H9 (cell line): ENCODE measurements around the gene TRIOBP. TPM values are rescaled to one million over a fixed set of nuclear protein-coding genes. Genes with fewer than 3 reads are reported as not detected.

Source experiments
- DNase-seq: peaks from one replicate; pipeline ENCODE4 v3.0.0-alpha.2; 2017
- H2AFZ ChIP-seq: one replicate; pipeline ENCODE4 v1.6.1; 2013; ENCODE audit warnings: mild to moderate bottlenecking, low read length, control low read depth, moderate library complexity
- H2AK5ac ChIP-seq: 2 replicates; pipeline ENCODE4 v1.6.1; 2013; ENCODE audit warnings: low read length, control low read depth, mixed read lengths; ENCODE audit not compliant: insufficient read length
- H2BK120ac ChIP-seq: one replicate; pipeline ENCODE4 v1.6.1; 2013; ENCODE audit warnings: low read depth, mild to moderate bottlenecking, low read length, control low read depth, inconsistent platforms; ENCODE audit not compliant: poor library complexity, severe bottlenecking
- H2BK12ac ChIP-seq: 2 replicates; pipeline ENCODE4 v1.6.1; 2013; ENCODE audit warnings: low read length, control low read depth, mixed read lengths, low read depth; ENCODE audit not compliant: insufficient read length
- H2BK15ac ChIP-seq: 2 replicates; pipeline ENCODE4 v1.6.1; 2013; ENCODE audit warnings: low read depth, low read length, control low read depth
- H2BK20ac ChIP-seq: one replicate; pipeline ENCODE4 v1.6.1; 2013; ENCODE audit warnings: low read depth, mild to moderate bottlenecking, low read length, control low read depth, inconsistent platforms; ENCODE audit not compliant: poor library complexity, severe bottlenecking
- H2BK5ac ChIP-seq: 2 replicates; pipeline ENCODE4 v1.6.1; 2013; ENCODE audit warnings: low read length, control low read depth, mixed read lengths; ENCODE audit not compliant: insufficient read length
- H3K14ac ChIP-seq: 2 replicates; pipeline ENCODE4 v1.6.1; 2013; ENCODE audit warnings: low read length, control low read depth; ENCODE audit not compliant: insufficient read depth
- H3K18ac ChIP-seq: 2 replicates; pipeline ENCODE4 v1.6.1; 2013; ENCODE audit warnings: low read depth, mild to moderate bottlenecking, mixed read lengths, low read length, control low read depth; ENCODE audit not compliant: insufficient read length
- H3K23ac ChIP-seq: 2 replicates; pipeline ENCODE4 v1.6.1; 2013; ENCODE audit warnings: low read length, control low read depth, mixed read lengths, low read depth; ENCODE audit not compliant: insufficient read length
- H3K23me2 ChIP-seq: 2 replicates; pipeline ENCODE4 v1.6.1; 2013; ENCODE audit warnings: low read depth, mild to moderate bottlenecking, mixed read lengths, low read length, control low read depth; ENCODE audit not compliant: insufficient read length, poor library complexity, severe bottlenecking
- H3K27ac ChIP-seq: 2 replicates; pipeline ENCODE4 v1.5.1; 2013; ENCODE audit warnings: low read length, control low read depth, mixed read lengths, low read depth; ENCODE audit not compliant: insufficient read length
- H3K27me3 ChIP-seq: 2 replicates; pipeline ENCODE4 v1.6.1; 2013; ENCODE audit warnings: low read length, control low read depth, inconsistent platforms; ENCODE audit not compliant: insufficient read depth
- H3K4ac ChIP-seq: 2 replicates; pipeline ENCODE4 v1.6.1; 2013; ENCODE audit warnings: low read depth, mild to moderate bottlenecking, control low read depth, inconsistent platforms, low read length, moderate library complexity
- H3K4me1 ChIP-seq: 2 replicates; pipeline ENCODE4 v1.6.1; 2013; ENCODE audit warnings: low read length, control low read depth, inconsistent platforms; ENCODE audit not compliant: insufficient read depth
- H3K4me2 ChIP-seq: 2 replicates; pipeline ENCODE4 v1.6.1; 2013; ENCODE audit warnings: low read length, control low read depth, mixed read lengths; ENCODE audit not compliant: insufficient read length, insufficient read depth
- H3K56ac ChIP-seq: 2 replicates; pipeline ENCODE4 v1.6.1; 2013; ENCODE audit warnings: low read depth, mild to moderate bottlenecking, mixed read lengths, low read length, control low read depth; ENCODE audit not compliant: insufficient read length
- H3K79me1 ChIP-seq: 2 replicates; pipeline ENCODE4 v1.6.1; 2013; ENCODE audit warnings: low read depth, mild to moderate bottlenecking, moderate library complexity, low read length, control low read depth, inconsistent platforms; ENCODE audit not compliant: insufficient read depth, poor library complexity, severe bottlenecking
- H3K79me2 ChIP-seq: 2 replicates; pipeline ENCODE4 v1.6.1; 2013; ENCODE audit warnings: low read length, control low read depth, inconsistent platforms; ENCODE audit not compliant: insufficient read depth
- H3K9ac ChIP-seq: 2 replicates; pipeline ENCODE4 v1.6.1; 2013; ENCODE audit warnings: low read length, control low read depth, mixed read lengths; ENCODE audit not compliant: insufficient read length; ENCODE audit errors: extremely low read depth
- H3K9me3 ChIP-seq: one replicate; pipeline ENCODE4 v1.6.1; 2013; ENCODE audit warnings: low read depth, low read length, inconsistent platforms; ENCODE audit not compliant: control insufficient read depth
- H3T11ph ChIP-seq: one replicate; pipeline ENCODE4 v1.6.1; 2013; ENCODE audit warnings: mild to moderate bottlenecking, low read length, control low read depth, inconsistent platforms
- H4K20me1 ChIP-seq: one replicate; pipeline ENCODE4 v1.6.1; 2013; ENCODE audit not compliant: control insufficient read depth, insufficient read length, insufficient read depth
- H4K5ac ChIP-seq: 2 replicates; pipeline ENCODE4 v1.6.1; 2013; ENCODE audit warnings: low read depth, mild to moderate bottlenecking, mixed read lengths, low read length, control low read depth; ENCODE audit not compliant: insufficient read length
- H4K8ac ChIP-seq: replicated peaks from 2 replicates; pipeline ENCODE4 v1.6.1; 2013; ENCODE audit warnings: low read length, control low read depth, mixed read lengths, low read depth; ENCODE audit not compliant: insufficient read length
- H4K91ac ChIP-seq: 2 replicates; pipeline ENCODE4 v1.6.1; 2013; ENCODE audit warnings: low read depth, mild to moderate bottlenecking, moderate library complexity, mixed read lengths, low read length, control low read depth; ENCODE audit not compliant: insufficient read length
- H3K27ac Mint-ChIP-seq, 3 experiments: 2 replicates in 2 of 3; 3 replicates in 1 of 3; pipeline ENCODE4 v1.8.0; 2020 to 2021; ENCODE audit warnings: mixed read lengths in 3 of 3, mild to moderate bottlenecking in 1 of 3, moderate library complexity in 1 of 3
- H3K27me3 Mint-ChIP-seq: 2 replicates; pipeline ENCODE4 v1.8.0; 2021; ENCODE audit warnings: low read depth, mild to moderate bottlenecking, moderate library complexity, mixed read lengths
- H3K36me3 Mint-ChIP-seq, 3 experiments: 2 replicates in 2 of 3; 3 replicates in 1 of 3; pipeline ENCODE4 v1.8.0; 2020 to 2021; ENCODE audit warnings: low read depth in 3 of 3, mixed read lengths in 3 of 3; ENCODE audit not compliant: insufficient read depth in 1 of 3
- H3K4me1 Mint-ChIP-seq, 2 experiments: 2 replicates each; pipeline ENCODE4 v1.8.0; 2020; ENCODE audit warnings: mixed read lengths in 2 of 2
- H3K4me3 Mint-ChIP-seq, 2 experiments: 2 replicates in 1 of 2; 3 replicates in 1 of 2; pipeline ENCODE4 v1.8.0; 2020 to 2021; ENCODE audit warnings: mild to moderate bottlenecking in 2 of 2, mixed read lengths in 2 of 2, moderate library complexity in 1 of 2
- H3K9me3 Mint-ChIP-seq, 2 experiments: 2 replicates in 1 of 2; 3 replicates in 1 of 2; pipeline ENCODE4 v1.8.0; 2020; ENCODE audit warnings: mild to moderate bottlenecking in 2 of 2, mixed read lengths in 2 of 2, moderate library complexity in 1 of 2
- CTCF ChIP-seq: fragments of 200-600 bp; sonication (generic); conservative IDR thresholded peaks from 3 replicates; pipeline ENCODE4 v1.8.0; 2021; ENCODE audit warnings: antibody characterized with exemption, mild to moderate bottlenecking
- WGBS: extraction: QIAGEN DNeasy Blood & Tissue Kit; methylation state at CpG from one replicate; pipeline ENCODE4 v1.1.7; 2013; ENCODE audit warnings: missing lambda C conversion rate, low lambda C conversion rate, mixed read lengths; ENCODE audit not compliant: insufficient read length; ENCODE audit errors: extremely low coverage; 5-methylcytosine and 5-hydroxymethylcytosine counted together
- total RNA-seq: library from RNA; stranded (reverse); gene quantifications from 2 replicates; pipeline ENCODE4 v1.2.1, GENCODE V29; 2021

Gene TRIOBP
- total RNA-seq, 1 experiment from 2014 or later = 52.7 TPM

DNA sequence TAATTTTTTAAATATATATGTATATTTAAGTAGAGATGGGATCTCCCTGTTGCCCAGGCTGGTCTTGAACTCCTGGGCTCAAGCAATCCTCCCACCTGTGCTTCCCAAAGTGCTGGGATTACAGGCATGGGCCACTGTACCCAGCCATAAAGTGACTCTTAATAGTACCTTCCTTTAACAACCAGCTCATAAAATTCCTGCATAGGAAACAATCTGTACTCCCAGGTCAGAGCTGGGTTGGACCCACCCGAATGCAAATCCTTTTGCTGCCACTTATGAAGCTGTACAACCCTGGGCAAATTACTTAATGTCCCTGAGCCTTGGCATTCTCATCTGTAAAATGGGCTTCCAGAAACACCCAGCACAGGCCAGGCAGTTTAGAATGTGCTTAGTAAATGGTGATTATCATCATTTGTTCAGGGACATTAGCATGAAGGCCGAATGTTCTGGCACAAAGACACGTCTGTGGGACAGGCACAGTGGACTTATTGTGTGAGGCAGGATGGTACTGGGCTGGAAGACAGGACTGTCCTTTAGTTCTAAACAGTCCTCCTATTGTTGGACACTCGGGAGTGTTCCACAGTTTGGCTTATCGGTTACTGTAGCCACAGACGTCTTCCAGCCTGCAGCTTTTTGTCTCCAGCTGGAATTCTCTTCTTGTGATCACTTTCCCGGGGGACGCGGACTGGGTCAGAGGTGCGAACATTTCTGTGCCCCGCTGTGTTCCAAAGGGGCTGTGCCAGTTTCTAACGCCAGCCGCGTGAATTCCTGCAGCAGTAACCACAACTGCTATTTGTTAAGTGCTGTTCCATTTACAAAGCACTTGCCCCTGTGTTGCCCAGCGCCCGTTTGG lies 32.4 kb upstream of the TRIOBP start:
- H2BK20ac ChIP-seq = no peak overlapping the region
- no peak overlapping the region for H2BK15ac ChIP-seq
- no CpG with 5 or more reads among the region's 16 CpGs for WGBS
- no peak overlapping the region for H4K91ac ChIP-seq
- H2BK120ac ChIP-seq = no peak overlapping the region
- H3K27ac Mint-ChIP-seq = 0 out of 7 replicates have a peak overlapping the region, but pooled peaks of 1 of the 3 experiments have one; percentile 13
- no peak overlapping the region for H2AFZ ChIP-seq
- H3K36me3 Mint-ChIP-seq = peaks cover 13 to 46% (median 34%) of the 10 kb centered on the region in 3 experiments; a peak in 6 of 7 replicates
- H3K14ac ChIP-seq = no peak overlapping the region
- no peak overlapping the region for H3K56ac ChIP-seq
- no peak overlapping the region for H3K27ac ChIP-seq
- H4K20me1 ChIP-seq = no peaks in the 10 kb centered on the region
- H3K18ac ChIP-seq = no peak overlapping the region
- H3K23ac ChIP-seq = no peak overlapping the region
- H2AK5ac ChIP-seq = no peak overlapping the region
- no peak overlapping the region for H2BK12ac ChIP-seq
- H3T11ph ChIP-seq = no peak overlapping the region
- no peak overlapping the region for H2BK5ac ChIP-seq
- H4K8ac ChIP-seq = no peak overlapping the region
- no peak overlapping the region for H3K9ac ChIP-seq
- no peak overlapping the region for H4K5ac ChIP-seq
- H3K79me2 ChIP-seq = peaks cover 22% of the 10 kb centered on the region; the same call in 1 of the 2 replicates
- no peaks in the 10 kb centered on the region for H3K9me3 ChIP-seq
- H3K27me3 ChIP-seq = no peaks in the 10 kb centered on the region
- peaks cover 23 to 24% of the 10 kb centered on the region in 2 experiments for H3K4me1 Mint-ChIP-seq
- no peak overlapping the region for H3K4me2 ChIP-seq
- H3K4me1 ChIP-seq = peaks cover 2% of the 10 kb centered on the region; the same call in 1 of the 2 replicates
- no peaks in the 10 kb centered on the region for H3K9me3 Mint-ChIP-seq
- H3K23me2 ChIP-seq = peaks cover 2% of the 10 kb centered on the region
- H3K27me3 Mint-ChIP-seq = no peaks in the 10 kb centered on the region
- DNase-seq = no peak
- no peak overlapping the region for H3K4me3 Mint-ChIP-seq
- no peak for TF ChIP-seq CTCF
- H3K79me1 ChIP-seq = peaks cover 15% of the 10 kb centered on the region
- H3K4ac ChIP-seq = no peak overlapping the region
